A172 (cell line): ENCODE measurements around the gene ZKSCAN8. TPM values are rescaled to one million over a fixed set of nuclear protein-coding genes. Genes with fewer than 3 reads are reported as not detected.
"Not testable (repeated sequence)": the region's sequence is repeated elsewhere in the genome, so short reads cannot be mapped to it uniquely, and the experiment has no call there.

Experiments used
- DNase-seq: peaks from one replicate; pipeline ENCODE4 v3.0.0-alpha.2; 2015; ENCODE audit warnings: low spot score
- total RNA-seq: library from RNA; depleted of rRNA; stranded (reverse); fragments of >200 nt; shearing (Covaris generic); gene quantifications from 2 replicates; pipeline ENCODE4 v1.2.3, GENCODE V29; 2014; rRNA removed

ZKSCAN8 gene
- 10.2 and 10.4 TPM in 2 replicates for total RNA-seq

DNA sequence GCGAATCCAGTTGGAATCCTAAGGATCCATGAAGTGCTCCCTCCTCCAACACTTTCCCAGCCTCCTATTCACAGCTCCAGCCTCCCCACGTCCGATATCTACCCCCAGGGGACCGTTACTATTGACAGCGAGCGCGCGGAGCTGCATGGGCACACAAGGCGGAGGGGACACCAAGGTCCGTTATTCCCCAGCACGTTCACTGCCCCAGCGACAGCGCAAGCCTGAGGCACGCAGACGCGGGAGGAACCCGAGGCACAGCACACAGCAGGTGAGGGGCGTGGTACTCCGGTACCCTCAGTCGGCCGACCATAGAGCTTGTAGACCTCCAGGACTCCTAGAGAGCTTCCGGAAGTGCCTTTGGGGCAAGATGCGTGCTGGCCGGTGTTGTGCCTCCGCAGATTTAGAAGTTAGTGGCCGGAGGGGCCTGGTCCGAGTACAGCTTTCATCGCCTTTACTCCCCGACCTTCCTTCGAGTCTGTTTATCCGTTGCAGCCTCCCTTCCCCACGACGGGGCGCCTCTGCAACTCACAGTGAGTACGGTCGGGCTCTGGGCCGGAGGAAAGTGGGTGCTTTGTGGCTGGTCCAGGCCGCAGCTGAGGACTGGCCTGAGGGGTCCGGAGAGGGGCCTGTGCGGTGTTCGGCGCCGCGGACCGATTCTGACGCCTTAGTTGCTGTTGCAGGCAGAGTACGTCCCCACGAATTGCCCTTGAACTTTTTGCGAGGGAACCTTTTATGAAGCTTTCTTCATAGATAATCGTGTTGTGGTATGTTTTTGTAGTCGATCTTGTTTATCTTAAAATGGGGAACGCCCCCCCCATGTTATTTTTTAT lies at the start of gene ZKSCAN8:
Gene ZKSCAN8, plus strand, starts transcription at position 384 of the 830 bp plus-strand sequence. CDS start 6,525 bp downstream, outside the sequence.
- DNase-seq: peak; percentile 80

DNA sequence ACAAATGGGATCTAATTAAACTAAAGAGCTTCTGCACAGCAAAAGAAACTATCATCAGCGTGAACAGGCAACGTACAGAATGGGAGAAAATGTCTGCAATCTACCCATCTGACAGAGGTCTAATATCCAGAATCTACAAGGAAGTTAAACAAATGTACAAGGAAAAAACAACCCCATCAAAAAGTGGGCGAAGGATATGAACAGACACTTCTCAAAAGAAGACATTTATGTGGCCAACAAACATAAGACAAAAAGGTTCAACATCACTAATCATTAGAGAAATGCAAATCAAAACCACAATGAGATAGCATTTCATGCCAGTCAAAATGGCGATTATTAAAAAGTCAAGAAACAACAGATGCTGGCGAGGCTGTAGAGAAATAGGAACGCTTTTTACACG lies 39.5 kb upstream of the ZKSCAN8 start:
- not testable (repeated sequence) for DNase-seq

DNA sequence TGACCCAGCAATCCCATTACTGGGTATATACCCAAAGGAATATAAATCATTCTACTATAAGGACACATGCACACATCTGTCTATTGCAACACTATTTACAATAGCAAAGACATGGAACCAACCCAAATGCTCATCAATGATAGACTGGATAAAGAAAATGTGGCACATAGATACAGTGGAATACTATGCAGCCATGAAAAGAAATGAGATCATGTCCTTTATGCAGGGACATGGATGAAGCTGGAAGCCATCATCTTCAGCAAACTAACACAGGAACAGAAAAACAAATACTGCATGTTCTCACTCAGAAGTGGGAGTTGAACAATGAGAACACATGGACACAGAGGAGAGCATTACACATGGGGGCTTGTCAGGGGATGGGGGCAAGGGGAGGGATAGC lies 39.0 kb upstream of the ZKSCAN8 start:
- not testable (repeated sequence) for DNase-seq

DNA sequence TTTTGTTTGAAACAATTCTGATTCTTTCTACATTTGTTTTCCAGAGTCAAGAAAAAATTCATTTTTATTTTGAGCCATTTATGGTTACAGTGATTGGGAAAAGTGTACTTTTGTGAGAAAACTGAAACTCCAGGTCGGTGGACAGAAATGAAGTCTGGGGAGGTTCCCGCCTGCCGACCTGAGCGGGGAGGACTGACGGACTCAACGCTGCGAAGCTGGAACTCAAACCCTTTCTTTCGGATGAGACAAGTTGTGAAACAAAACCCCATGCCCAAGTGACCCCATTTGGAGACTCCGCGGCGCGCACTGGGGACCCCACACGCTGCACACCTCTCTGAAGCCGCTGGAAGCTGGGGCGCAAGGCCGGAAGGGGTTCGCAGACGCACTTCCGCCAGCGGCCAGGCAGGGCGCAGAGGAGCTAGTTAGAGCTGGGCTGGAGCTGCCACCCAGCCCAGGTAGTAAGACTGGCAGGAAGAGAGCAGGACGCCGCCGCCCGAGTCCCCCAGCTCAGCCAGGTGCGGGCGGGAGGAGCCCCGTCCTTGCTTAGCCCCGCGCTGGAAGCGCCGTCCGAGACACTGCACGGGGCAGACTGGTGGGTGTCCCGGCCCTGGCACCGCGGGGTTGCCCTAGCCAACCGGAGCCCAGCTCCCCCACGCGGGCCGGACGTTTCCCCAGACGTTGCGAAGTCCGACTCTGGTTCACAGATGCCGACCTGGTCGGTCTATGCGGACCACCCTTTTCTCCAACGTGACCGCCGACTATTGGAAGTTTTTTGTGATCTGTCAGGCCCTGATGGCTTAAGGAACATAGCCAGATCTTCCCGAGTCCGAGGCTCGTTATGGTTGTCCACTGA lies 37.1 kb upstream of the ZKSCAN8 start:
- peak; percentile 71 for DNase-seq

DNA sequence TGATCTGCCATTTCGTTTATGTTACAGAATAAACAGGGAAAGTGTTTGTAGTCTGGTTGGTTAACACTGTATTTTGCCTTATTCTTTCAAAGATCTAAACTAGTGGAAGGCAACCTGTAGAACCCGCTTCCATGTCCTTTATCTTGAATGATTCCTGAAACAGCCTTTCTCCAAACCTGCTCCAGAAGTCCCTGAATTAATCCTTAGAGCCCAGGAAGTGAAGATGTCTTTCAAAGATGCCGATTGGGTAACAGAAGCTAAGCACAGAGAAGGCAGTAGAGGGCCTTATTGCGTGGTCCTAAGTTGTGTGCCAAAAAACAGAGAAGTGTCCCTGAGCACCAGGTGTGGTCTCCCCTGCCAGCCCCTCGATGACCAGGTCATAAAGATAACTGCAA lies 36.4 kb upstream of the ZKSCAN8 start:
- DNase-seq: peak; percentile 22

DNA sequence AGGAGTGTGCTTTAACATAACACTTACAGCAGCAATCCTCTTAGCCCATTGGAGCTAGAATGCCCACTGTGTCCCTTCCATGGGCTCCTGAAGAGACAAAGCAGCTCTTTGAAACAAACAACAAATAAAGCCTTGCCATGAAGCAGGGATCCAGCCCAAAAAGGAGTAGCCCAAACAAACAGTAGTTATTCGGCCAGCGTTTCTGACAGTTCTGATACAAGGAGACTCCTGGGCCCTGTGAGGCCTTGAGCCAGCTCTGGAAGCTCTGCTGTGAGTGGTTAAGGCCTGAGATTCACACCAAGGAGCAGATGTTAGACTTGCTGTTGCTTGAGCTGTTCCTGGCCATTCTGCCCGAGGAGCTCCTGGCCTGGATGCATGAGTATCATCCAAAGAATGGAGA lies 34.2 kb upstream of the ZKSCAN8 start:
- DNase-seq: no peak

DNA sequence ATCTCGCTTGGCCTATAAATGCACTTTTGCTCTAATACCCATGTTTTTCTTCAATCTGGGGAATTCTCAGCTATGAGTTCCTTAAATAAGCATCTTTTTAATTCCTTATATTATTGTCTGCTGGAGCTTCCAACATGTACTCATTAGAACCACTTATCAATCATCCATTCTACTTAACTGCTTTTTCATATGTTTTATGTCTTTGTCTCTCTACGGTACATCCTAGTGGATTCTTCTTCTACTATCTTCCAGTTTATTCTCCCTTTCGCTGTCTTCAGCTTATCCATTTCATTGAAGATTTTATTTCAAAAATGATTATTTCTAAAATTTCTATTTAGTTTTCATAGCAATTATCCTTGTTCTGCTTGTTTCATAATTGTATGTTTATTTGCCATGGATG lies 29.7 kb upstream of the ZKSCAN8 start:
- no peak for DNase-seq

DNA sequence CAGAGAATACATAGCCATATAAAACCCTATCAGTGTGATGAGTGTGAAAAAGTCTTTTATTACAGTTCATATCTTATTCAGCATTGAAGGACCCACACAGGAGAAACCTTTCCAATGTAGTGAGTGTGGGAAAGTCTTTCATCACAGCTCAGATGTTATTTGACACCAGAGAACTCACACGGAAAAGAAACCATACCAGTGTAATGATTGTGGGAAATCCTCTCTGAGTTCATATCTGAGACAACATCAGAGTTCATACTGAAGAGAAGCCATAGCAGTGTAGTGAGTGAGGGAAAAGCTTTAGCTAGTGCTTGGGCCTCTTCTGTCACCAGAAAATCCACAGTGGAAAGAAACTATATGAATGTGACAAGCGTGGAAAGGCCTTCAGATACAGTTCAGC lies 25.9 kb upstream of the ZKSCAN8 start:
- DNase-seq: no peak

DNA sequence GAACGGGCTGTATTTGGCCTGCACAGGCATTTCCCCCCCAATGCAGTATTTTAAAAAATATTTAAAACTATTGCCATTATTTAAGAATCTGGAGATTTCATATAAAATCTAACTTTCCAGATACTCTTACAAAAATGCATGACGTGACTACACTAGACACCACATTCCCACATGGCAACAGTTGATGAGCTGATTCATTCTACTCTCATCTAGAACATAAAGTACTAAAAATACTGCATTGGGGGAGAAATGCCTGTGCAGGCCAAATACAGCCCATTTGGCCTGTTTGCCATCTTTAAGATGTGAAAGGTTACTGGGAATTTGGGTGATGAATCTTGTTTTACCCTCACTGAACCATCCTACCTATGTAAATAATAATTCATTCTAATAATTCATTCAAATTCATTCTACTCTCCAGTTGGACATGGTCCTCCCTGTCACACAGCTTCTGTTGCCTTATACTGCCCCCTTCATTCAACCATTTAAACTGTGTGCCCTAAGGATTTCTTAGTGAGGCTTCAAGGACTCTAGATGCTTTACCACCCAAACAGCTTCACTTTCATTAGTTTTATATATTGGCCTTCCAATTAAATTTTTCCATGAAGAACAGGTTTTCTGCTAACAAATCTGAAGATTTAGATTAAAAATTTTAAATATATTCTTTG lies 24.2 kb upstream of the ZKSCAN8 start:
- no peak for DNase-seq

DNA sequence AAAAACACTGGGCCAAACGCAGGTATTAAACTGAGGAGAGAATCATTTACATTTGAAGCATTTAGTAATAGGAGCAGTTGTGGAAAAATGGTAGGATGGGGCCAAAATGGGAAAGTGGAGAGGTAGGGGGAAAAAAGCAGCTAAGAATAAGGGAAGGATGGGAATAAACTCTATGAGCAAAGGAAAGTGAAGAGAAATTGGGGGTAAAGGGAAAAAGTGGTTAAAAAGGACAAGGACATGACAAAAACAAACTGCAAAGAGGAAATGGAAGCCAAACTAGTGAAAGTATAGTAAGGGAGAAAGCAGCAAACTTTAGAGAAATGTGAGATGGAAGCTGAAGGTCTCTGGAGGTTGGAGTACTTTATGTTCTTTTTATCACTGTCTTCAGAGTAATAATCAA lies 23.5 kb upstream of the ZKSCAN8 start:
- no peak for DNase-seq

DNA sequence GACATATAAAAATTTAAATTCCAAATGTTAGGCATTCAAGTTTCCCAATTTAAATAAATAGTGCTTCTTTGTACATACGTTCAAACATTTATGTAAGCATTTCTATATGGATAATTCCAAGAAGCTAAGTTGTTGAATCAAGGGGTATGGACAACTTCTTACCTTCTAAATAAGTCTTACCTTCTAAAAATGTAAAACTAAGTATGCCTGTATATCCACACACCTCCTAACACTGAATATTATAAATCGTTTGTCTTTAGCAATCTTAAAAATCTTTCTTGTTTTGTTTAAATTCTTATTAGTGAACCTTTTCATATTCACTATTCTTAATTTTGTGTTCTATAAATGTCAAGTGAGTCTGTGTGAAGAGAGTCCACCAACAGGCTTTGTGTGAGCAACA lies 19.8 kb upstream of the ZKSCAN8 start:
- DNase-seq: no peak

DNA sequence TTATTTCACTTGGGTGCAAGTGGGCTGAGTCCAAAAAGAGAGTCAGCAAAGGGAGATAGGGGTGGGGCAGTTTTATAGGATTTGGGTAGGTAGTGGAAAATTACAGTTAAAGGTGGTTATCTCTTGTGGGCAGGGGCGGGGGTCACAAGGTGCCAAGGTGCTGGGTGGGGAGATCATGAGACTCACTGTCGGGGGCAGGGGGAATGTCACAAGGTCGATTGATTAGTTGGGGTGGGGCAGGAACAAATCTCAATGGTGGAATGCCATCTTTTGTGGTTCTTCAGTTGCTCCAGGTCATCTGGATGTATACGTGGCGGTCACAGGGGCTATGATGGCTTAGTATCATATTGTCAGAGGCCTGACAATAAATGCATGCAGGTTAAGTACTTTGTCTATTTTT lies 19.4 kb upstream of the ZKSCAN8 start:
- DNase-seq: not testable (repeated sequence)

DNA sequence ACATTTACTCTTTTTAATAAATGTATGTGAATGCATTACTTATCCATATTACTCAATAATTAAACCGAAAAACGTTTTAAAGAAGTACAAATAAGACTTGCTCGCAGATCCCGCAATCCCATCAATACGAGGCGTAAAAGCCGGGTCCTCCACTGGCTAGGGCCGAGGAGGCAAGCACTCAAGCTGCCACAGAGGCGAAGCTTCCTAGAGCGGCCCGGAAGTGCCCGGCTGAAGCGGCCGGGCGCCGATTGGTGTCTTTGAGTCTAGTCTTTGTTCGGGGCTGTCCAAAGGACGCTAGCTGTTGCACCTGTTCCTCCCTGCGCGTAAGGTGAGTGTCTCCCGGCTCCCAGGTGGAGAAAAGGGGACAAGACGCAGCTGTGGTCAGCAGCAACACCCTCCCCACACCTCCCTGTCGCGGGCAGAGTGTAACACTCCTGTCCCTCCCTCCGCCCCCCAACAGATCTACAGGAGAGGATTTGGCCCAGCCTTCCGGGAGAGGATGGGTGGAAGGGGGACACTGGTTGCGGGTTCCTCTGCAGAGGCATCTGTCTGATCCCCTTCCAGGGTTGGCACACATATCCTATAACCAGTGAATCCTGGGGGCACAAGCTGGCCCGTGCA lies 17.2 kb upstream of the ZKSCAN8 start, which contains the start of gene ZSCAN16:
Gene ZSCAN16, plus strand, starts transcription at position 260 of the 621 bp plus-strand sequence. CDS start 835 bp downstream, outside the sequence.
- DNase-seq: peak; percentile 72

DNA sequence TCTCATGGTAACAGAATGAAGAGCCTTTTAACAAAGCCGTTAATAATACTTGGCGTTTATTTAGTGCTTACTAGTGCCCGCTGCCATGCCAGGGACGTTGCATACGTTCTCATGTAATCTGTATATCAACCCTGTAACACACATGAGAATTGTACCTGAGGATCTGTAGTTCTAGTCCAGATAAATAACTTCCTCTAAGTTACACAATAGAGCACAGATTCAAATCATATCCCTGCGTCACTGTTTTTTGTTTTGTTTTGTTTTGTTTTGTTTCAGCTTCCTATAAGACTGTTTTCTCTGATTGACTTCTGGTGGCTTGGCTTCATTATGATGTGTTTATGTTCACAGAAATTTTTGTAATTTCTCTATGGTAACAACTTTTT lies 16.7 kb upstream of the ZKSCAN8 start:
- DNase-seq: no peak

DNA sequence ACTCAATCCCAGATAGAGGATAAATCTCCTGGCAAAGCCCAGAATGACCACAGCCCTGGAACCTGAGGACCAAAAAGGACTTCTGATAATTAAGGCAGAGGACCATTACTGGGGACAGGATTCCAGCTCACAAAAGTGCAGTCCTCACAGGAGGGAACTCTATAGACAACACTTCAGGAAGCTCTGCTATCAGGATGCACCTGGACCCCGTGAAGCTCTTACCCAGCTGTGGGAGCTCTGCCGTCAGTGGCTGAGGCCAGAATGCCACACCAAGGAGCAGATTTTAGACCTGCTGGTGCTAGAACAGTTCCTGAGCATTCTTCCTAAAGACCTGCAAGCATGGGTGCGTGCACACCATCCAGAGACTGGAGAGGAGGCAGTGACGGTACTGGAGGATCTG lies 16.3 kb upstream of the ZKSCAN8 start:
- no peak for DNase-seq

DNA sequence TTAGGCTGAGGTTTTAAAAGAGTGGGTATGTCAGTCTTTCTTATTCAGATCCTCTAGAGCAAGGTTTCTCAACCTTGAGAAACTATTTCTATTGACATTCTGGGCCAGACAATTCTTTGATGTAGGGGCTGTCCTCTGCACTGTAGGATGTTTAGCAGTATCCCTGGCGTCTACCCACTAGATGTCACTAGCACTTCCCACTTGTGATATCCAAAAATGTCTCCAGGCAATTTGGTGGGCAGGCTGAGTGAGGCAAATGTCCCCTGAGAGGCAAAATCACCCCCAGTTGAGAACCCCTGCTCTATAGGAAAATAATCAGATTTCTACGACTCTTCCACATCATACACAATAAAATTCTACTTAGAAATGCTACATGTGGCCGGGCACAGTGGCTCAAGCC lies 7.7 kb upstream of the ZKSCAN8 start:
- peak; percentile 46 for DNase-seq

DNA sequence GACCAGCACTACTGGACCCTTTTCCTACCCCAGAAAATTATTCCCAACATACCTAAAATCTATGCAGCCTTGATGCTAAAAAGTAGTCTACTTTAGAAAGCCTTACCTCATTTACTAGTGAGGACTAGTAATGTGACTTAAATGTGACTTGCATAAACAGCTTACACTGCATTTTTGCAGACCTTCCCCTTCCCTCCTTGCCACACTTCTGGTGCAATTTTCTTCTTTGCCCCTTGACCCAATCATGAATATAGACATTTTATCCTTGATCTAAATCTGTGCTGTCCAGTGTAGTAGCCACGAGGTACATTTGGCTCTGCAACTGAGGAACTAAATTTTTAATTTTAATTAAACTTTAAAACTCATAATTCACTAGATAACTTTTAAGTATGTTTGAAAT lies 7.0 kb upstream of the ZKSCAN8 start:
- no peak for DNase-seq

DNA sequence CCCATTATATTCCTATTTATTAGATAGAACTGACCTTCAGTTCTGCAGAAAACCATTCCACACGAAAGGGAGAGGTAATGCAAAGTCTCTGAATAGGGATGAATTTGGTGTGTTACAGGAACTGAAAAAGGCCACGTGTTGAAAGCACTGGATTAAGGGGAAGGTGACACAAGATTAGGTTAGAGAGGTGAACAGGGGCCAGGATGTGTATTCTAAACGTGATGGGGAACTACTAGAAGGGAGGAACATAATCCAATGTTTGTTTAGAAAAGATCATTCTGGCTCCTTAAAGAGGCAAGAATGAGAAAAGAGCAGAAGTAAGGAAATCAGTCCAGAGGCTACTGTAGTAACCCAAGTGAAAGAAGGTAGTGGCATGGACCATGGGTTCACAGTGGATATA lies 6.3 kb upstream of the ZKSCAN8 start:
- DNase-seq: no peak

DNA sequence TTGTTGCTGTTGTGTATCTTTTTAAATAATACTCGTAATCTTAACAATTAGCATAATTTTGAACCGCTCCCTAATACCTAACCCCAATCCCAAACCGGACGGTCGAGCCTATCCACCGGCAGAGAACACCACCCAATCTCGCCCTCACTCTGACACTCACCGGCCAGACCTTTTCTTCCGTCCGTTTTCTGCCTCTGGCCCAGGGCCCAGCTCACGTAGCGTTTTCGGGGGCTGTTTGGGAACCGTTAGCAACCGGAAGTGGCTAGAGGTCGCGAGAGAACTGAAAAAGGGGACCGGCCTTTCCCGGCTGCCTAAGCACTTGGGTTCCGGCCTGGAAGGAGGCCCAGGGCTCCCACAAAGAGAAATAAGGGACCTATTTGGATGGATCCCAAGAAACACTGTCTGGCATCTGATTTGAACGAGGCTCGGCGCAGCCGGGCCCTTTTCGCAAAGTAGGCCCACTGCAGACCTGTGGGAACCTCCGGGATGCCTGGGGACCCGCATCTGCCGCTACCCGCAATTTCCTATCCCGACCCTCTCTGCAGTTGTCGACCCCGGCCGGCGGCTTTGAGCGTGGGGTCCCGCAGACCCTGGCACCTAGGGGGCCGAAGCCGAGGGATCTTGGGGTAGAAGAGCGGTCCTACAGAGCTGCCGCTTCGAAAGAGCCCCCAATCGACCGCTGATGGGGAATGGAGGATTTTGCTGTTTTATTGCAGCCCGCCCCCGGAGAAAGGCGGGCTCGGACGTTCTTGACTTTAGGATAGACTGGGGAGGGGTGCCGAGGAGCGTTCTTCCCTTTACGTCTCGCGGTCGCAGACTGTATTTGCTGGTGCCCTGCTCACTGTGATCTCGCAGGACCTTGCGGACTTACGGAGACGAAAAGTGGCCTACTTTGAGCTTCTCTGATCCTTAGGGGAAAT lies 4.8 kb upstream of the ZKSCAN8 start:
- DNase-seq: peak; percentile 91

DNA sequence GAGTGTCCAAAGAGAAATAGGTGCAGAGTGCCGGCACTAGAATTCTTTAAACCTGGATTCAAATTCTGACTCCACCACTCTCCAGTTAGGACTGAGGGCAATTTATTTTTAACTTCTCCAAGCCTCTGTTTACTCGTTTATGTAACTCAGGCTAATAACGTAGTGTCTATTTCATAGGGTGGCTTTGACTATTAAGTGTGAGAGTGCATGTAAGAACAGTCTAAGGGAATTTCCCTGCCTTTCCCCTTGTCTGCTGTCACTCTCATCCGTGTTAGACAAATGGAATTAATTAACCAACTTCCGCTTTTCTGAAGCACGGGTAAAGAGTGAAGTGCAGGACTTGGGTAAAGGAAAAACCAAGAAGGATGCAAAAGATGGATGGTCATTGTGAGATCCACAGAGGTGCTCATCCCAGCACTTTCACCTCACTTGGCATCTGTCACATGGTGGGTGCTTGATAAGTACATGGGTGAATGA lies 4.1 kb upstream of the ZKSCAN8 start:
- DNase-seq: no peak
